ENCODE measurements around the gene RPAP2.

Gene RPAP2

DNA sequence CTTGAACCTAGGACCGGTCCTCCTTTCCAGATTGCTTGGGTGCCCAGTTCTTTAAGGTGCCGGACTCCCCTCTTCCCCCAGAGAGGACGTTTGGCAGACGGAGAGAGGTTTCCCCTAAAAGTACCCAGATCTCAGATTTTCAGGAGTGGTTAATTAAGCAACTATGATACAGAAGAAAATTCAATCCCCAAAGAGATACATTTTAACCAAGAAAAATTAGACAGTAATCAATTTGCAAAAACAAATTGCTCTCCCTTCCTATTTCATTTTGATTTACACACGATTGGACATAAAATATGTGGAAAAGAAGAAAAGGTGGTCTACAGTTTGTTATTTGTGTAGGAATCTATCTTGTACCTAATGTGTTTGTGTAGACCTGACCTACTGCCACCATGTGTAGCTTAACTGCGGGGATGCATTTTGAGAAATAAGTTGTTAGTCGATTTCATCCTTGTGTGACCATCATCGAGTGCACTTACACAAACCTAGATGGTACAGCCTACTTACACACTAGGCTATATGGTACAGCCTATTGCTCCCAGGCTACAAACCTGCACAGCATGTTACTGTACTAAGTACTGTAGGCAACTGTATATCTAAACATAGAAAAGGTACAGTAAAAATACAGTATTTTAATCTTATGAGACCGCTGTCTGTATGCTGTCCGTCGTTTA, 755 bp downstream of the RPAP2 start:
- no peak overlapping the region for H3K23ac ChIP-seq (ENCODE audit: low read depth, low read length, poor library complexity)
- H3K4me1 ChIP-seq (ENCODE audit: control insufficient read depth in 2 of 2, insufficient read depth in 1 of 2, low read depth in 1 of 2, low read length in 2 of 2): peaks cover 2 to 6% of the 10 kb centered on the region in 2 donors
- H4K91ac ChIP-seq (ENCODE audit: low read depth, low read length, poor library complexity): no peak overlapping the region
- no peak overlapping the region for H3K27ac ChIP-seq (replicated peaks; ENCODE audit: low read length)
- WGBS, 2 donors (ENCODE audit: extremely low coverage in 2 of 2, insufficient read length in 2 of 2, insufficient replicate concordance in 1 of 2): no CpG with 5 or more reads among the region's 11 CpGs
- H3K9ac ChIP-seq (ENCODE audit: low read depth, low read length, poor library complexity): peak overlapping the region; percentile 77
- no peak overlapping the region for H3K14ac ChIP-seq (ENCODE audit: low read length)
- H4K8ac ChIP-seq (ENCODE audit: low read depth, low read length): no peak overlapping the region
- peak overlapping the region; percentile 87 to 100 for H3K4me3 ChIP-seq (ENCODE audit: low read length in 2 of 2)
- H3K4me2 ChIP-seq (ENCODE audit: insufficient read depth, low read length, poor library complexity, severe bottlenecking): peak overlapping the region; percentile 78
- H2BK15ac ChIP-seq (ENCODE audit: low read length): peak overlapping the region; percentile 58
- H3K18ac ChIP-seq (ENCODE audit: low read length): peak overlapping the region; percentile 95
- H2BK12ac ChIP-seq (ENCODE audit: low read length): no peak overlapping the region
- no peak overlapping the region for H3K4ac ChIP-seq (ENCODE audit: low read length)
- H3K79me1 ChIP-seq (ENCODE audit: low read depth, low read length): peaks cover 2% of the 10 kb centered on the region
- H3K36me3 ChIP-seq (replicated peaks in 1 of 2; ENCODE audit: control insufficient read depth in 2 of 2, insufficient read depth in 2 of 2, low read length in 2 of 2): peaks cover 2 to 63% of the 10 kb centered on the region in 2 donors
- peaks cover 0 to 2% of the 10 kb centered on the region in 2 donors for H3K9me3 ChIP-seq (replicated peaks in 1 of 2; ENCODE audit: control insufficient read depth in 2 of 2, insufficient read depth in 1 of 2, low read depth in 1 of 2, low read length in 2 of 2)
- no peak overlapping the region for H2BK5ac ChIP-seq (ENCODE audit: low read length)
- DNase-seq (ENCODE audit: low spot score): no peak
- H3K27me3 ChIP-seq (ENCODE audit: control insufficient read depth in 3 of 3, insufficient read depth in 3 of 3, low read depth in 1 of 3, low read length in 3 of 3): no peaks in the 10 kb centered on the region
- no peak overlapping the region for H2AK5ac ChIP-seq (ENCODE audit: low read depth, low read length)
- H2BK120ac ChIP-seq (ENCODE audit: low read depth, low read length): no peak overlapping the region
- H2AFZ ChIP-seq (ENCODE audit: low read length): peak overlapping the region; percentile 98

- H3K4me3 ChIP-seq (ENCODE audit: low read length in 2 of 2): no peak overlapping the region
- WGBS, 2 donors (ENCODE audit: extremely low coverage in 2 of 2, insufficient read length in 2 of 2, insufficient replicate concordance in 1 of 2): no CpG with 5 or more reads among the region's 5 CpGs
Observed at GRCh38 chr1:92301021-92301420, 2.2 kb downstream of the RPAP2 start.

GRCh38 chr1:92306020-92306419, 7.2 kb downstream of the RPAP2 start:
- Histone ChIP-seq H3K18ac (ENCODE audit: low read length) (no peak overlapping the region), H2BK15ac (ENCODE audit: low read length) (no peak overlapping the region), H2BK120ac (ENCODE audit: low read depth, low read length) (no peak overlapping the region), H3K4me1 (ENCODE audit: control insufficient read depth in 2 of 2, insufficient read depth in 1 of 2, low read depth in 1 of 2, low read length in 2 of 2) (peaks cover 0 to 1% of the 10 kb centered on the region in 2 donors), H3K9ac (ENCODE audit: low read depth, low read length, poor library complexity) (no peak overlapping the region), H3K9me3 (replicated peaks in 1 of 2; ENCODE audit: control insufficient read depth in 2 of 2, insufficient read depth in 1 of 2, low read depth in 1 of 2, low read length in 2 of 2) (no peaks in the 10 kb centered on the region), H4K8ac (ENCODE audit: low read depth, low read length) (no peak overlapping the region), H3K4me2 (ENCODE audit: insufficient read depth, low read length, poor library complexity, severe bottlenecking) (no peak overlapping the region), H3K36me3 (replicated peaks in 1 of 2; ENCODE audit: control insufficient read depth in 2 of 2, insufficient read depth in 2 of 2, low read length in 2 of 2) (peaks cover 3 to 91% of the 10 kb centered on the region in 2 donors), H3K4me3 (ENCODE audit: low read length in 2 of 2) (no peak overlapping the region), H4K91ac (ENCODE audit: low read depth, low read length, poor library complexity) (no peak overlapping the region), H3K4ac (ENCODE audit: low read length) (no peak overlapping the region), H3K79me1 (ENCODE audit: low read depth, low read length) (no peaks in the 10 kb centered on the region), H2AFZ (ENCODE audit: low read length) (no peak overlapping the region), H3K27ac (replicated peaks; ENCODE audit: low read length) (no peak overlapping the region), H3K14ac (ENCODE audit: low read length) (no peak overlapping the region), H3K27me3 (ENCODE audit: control insufficient read depth in 3 of 3, insufficient read depth in 3 of 3, low read depth in 1 of 3, low read length in 3 of 3) (no peaks in the 10 kb centered on the region), H2BK12ac (ENCODE audit: low read length) (no peak overlapping the region), H3K23ac (ENCODE audit: low read depth, low read length, poor library complexity) (no peak overlapping the region), H2BK5ac (ENCODE audit: low read length) (no peak overlapping the region), H2AK5ac (ENCODE audit: low read depth, low read length) (no peak overlapping the region)
- no peak for DNase-seq (ENCODE audit: low spot score)

More at GRCh38 chr1:92301021-92301420, 2.2 kb downstream of the RPAP2 start:
- H3K79me1 ChIP-seq (ENCODE audit: low read depth, low read length): peaks cover 1% of the 10 kb centered on the region
- peaks cover 0 to 2% of the 10 kb centered on the region in 2 donors for H3K9me3 ChIP-seq (replicated peaks in 1 of 2; ENCODE audit: control insufficient read depth in 2 of 2, insufficient read depth in 1 of 2, low read depth in 1 of 2, low read length in 2 of 2)
- H4K8ac ChIP-seq (ENCODE audit: low read depth, low read length): no peak overlapping the region
- no peak overlapping the region for H2AFZ ChIP-seq (ENCODE audit: low read length)
- no peak overlapping the region for H3K23ac ChIP-seq (ENCODE audit: low read depth, low read length, poor library complexity)
- H2BK5ac ChIP-seq (ENCODE audit: low read length): no peak overlapping the region
- no peak overlapping the region for H3K18ac ChIP-seq (ENCODE audit: low read length)
- H3K27me3 ChIP-seq (ENCODE audit: control insufficient read depth in 3 of 3, insufficient read depth in 3 of 3, low read depth in 1 of 3, low read length in 3 of 3): no peaks in the 10 kb centered on the region
- H4K91ac ChIP-seq (ENCODE audit: low read depth, low read length, poor library complexity): no peak overlapping the region
- no peak overlapping the region for H3K4me2 ChIP-seq (ENCODE audit: insufficient read depth, low read length, poor library complexity, severe bottlenecking)
- DNase-seq (ENCODE audit: low spot score): no peak
- no peak overlapping the region for H2BK12ac ChIP-seq (ENCODE audit: low read length)
- no peak overlapping the region for H2BK120ac ChIP-seq (ENCODE audit: low read depth, low read length)
- H3K36me3 ChIP-seq (replicated peaks in 1 of 2; ENCODE audit: control insufficient read depth in 2 of 2, insufficient read depth in 2 of 2, low read length in 2 of 2): peaks cover 4 to 61% of the 10 kb centered on the region in 2 donors
- no peak overlapping the region for H2BK15ac ChIP-seq (ENCODE audit: low read length)
- no peak overlapping the region for H2AK5ac ChIP-seq (ENCODE audit: low read depth, low read length)
- H3K14ac ChIP-seq (ENCODE audit: low read length): no peak overlapping the region
- no peak overlapping the region for H3K27ac ChIP-seq (replicated peaks; ENCODE audit: low read length)
- H3K4ac ChIP-seq (ENCODE audit: low read length): no peak overlapping the region
- H3K9ac ChIP-seq (ENCODE audit: low read depth, low read length, poor library complexity): no peak overlapping the region
- H3K4me1 ChIP-seq (ENCODE audit: control insufficient read depth in 2 of 2, insufficient read depth in 1 of 2, low read depth in 1 of 2, low read length in 2 of 2): peaks cover 2 to 6% of the 10 kb centered on the region in 2 donors

GRCh38 chr1:92307980-92308379, 9.1 kb downstream of the RPAP2 start:
- Histone ChIP-seq H2AFZ (ENCODE audit: low read length) (no peak overlapping the region), H3K18ac (ENCODE audit: low read length) (no peak overlapping the region), H3K4ac (ENCODE audit: low read length) (no peak overlapping the region), H3K9ac (ENCODE audit: low read depth, low read length, poor library complexity) (no peak overlapping the region), H3K27me3 (ENCODE audit: control insufficient read depth in 3 of 3, insufficient read depth in 3 of 3, low read depth in 1 of 3, low read length in 3 of 3) (no peaks in the 10 kb centered on the region), H2BK12ac (ENCODE audit: low read length) (no peak overlapping the region), H3K9me3 (replicated peaks in 1 of 2; ENCODE audit: control insufficient read depth in 2 of 2, insufficient read depth in 1 of 2, low read depth in 1 of 2, low read length in 2 of 2) (no peaks in the 10 kb centered on the region), H3K4me3 (ENCODE audit: low read length in 2 of 2) (no peak overlapping the region), H4K91ac (ENCODE audit: low read depth, low read length, poor library complexity) (no peak overlapping the region), H2BK5ac (ENCODE audit: low read length) (no peak overlapping the region), H3K4me2 (ENCODE audit: insufficient read depth, low read length, poor library complexity, severe bottlenecking) (no peak overlapping the region), H3K23ac (ENCODE audit: low read depth, low read length, poor library complexity) (no peak overlapping the region), H3K27ac (replicated peaks; ENCODE audit: low read length) (no peak overlapping the region), H3K36me3 (replicated peaks in 1 of 2; ENCODE audit: control insufficient read depth in 2 of 2, insufficient read depth in 2 of 2, low read length in 2 of 2) (peaks cover 3 to 91% of the 10 kb centered on the region in 2 donors), H2BK15ac (ENCODE audit: low read length) (no peak overlapping the region), H2AK5ac (ENCODE audit: low read depth, low read length) (no peak overlapping the region), H3K4me1 (ENCODE audit: control insufficient read depth in 2 of 2, insufficient read depth in 1 of 2, low read depth in 1 of 2, low read length in 2 of 2) (no peaks in the 10 kb centered on the region), H2BK120ac (ENCODE audit: low read depth, low read length) (no peak overlapping the region), H4K8ac (ENCODE audit: low read depth, low read length) (no peak overlapping the region), H3K79me1 (ENCODE audit: low read depth, low read length) (no peaks in the 10 kb centered on the region), H3K14ac (ENCODE audit: low read length) (no peak overlapping the region)
- no peak for DNase-seq (ENCODE audit: low spot score)
- WGBS, 2 donors (ENCODE audit: extremely low coverage in 2 of 2, insufficient read length in 2 of 2, insufficient replicate concordance in 1 of 2): no CpG with 5 or more reads among the region's 4 CpGs

Data from neuronal stem cell (in vitro differentiated cells).